ENCODE data around the gene POR.

DNA sequence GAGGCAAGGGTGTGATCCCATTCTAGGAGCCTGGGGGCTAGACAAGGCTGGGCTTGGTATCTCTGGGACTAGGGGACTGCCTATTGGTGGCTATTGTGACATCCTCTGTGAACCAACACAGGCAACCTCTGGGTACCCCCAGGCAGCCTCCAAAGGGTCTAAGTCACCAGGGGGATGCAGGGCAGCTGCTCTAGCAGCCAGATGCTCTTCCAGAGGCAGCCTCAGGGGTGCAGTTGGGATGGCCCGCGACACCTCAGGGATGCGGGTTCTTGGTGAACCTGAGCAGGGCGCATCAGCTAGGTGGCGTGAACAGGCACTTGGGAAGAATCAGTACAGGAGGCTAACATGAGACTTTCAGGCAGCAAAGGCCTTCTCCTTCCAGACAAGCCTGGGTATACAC lies 81.0 kb downstream of the POR start:
- TF ChIP-seq, protein P1, sequence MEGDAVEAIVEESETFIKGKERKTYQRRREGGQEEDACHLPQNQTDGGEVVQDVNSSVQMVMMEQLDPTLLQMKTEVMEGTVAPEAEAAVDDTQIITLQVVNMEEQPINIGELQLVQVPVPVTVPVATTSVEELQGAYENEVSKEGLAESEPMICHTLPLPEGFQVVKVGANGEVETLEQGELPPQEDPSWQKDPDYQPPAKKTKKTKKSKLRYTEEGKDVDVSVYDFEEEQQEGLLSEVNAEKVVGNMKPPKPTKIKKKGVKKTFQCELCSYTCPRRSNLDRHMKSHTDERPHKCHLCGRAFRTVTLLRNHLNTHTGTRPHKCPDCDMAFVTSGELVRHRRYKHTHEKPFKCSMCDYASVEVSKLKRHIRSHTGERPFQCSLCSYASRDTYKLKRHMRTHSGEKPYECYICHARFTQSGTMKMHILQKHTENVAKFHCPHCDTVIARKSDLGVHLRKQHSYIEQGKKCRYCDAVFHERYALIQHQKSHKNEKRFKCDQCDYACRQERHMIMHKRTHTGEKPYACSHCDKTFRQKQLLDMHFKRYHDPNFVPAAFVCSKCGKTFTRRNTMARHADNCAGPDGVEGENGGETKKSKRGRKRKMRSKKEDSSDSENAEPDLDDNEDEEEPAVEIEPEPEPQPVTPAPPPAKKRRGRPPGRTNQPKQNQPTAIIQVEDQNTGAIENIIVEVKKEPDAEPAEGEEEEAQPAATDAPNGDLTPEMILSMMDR (IDR thresholded peaks at IDR 0.05): no peak
- TF ChIP-seq EP300 (IDR thresholded peaks at IDR 0.05) (no peak), POLR2A (IDR thresholded peaks at IDR 0.05) (no peak)
